ENCODE data around the gene HABP2. TPM values are rescaled to one million over a fixed set of nuclear protein-coding genes. Genes with fewer than 3 reads are reported as not detected.

The HABP2 gene
- total RNA-seq, 1 donor from 2014 or later = 3.6 TPM

GRCh38 chr10:113630929-113631533, 78.2 kb downstream of the HABP2 start:
- no peak for TF ChIP-seq CTCF (IDR thresholded peaks at IDR 0.05)
- H3K9me3 ChIP-seq = no peaks in the 10 kb centered on the region
- DNase-seq = no peak
- no peaks in the 10 kb centered on the region for H3K36me3 ChIP-seq
- no peak for ATAC-seq
- H3K4me3 ChIP-seq = no peak overlapping the region
- H3K27me3 ChIP-seq = no peaks in the 10 kb centered on the region
- no peak overlapping the region for H3K27ac ChIP-seq
- intact Hi-C loops (cut with DNase I) = no loop called here
- H3K4me1 ChIP-seq = peaks cover 5% of the 10 kb centered on the region

- H3K4me1 ChIP-seq = peaks cover 5% of the 10 kb centered on the region
- no peaks in the 10 kb centered on the region for H3K27me3 ChIP-seq
- H3K27ac ChIP-seq = no peak overlapping the region
- no peak overlapping the region for H3K4me3 ChIP-seq
- H3K36me3 ChIP-seq = no peaks in the 10 kb centered on the region
- DNase-seq = no peak
- ATAC-seq = no peak
- no peak for TF ChIP-seq CTCF (IDR thresholded peaks at IDR 0.05)
- intact Hi-C loops (cut with DNase I) = no loop called here
- no peaks in the 10 kb centered on the region for H3K9me3 ChIP-seq
Measured at GRCh38 chr10:113631684-113632367, 79.0 kb downstream of the HABP2 start.

Other genes starting within 250 kb of the HABP2 start
- 0.06 TPM for gene NRAP, start 111.0 kb downstream of the HABP2 start, total RNA-seq
- 32.5 TPM for gene CASP7, start 126.9 kb downstream of the HABP2 start, total RNA-seq
- not detected for gene PLEKHS1, start 198.6 kb downstream of the HABP2 start, total RNA-seq